ENCODE measurements around the gene NLGN1. TPM values are rescaled to one million over a fixed set of nuclear protein-coding genes. Genes with fewer than 3 reads are reported as not detected.

Gene NLGN1
- total RNA-seq, 2 donors from 2014 or later: 0.36 to 11.7 TPM

DNA sequence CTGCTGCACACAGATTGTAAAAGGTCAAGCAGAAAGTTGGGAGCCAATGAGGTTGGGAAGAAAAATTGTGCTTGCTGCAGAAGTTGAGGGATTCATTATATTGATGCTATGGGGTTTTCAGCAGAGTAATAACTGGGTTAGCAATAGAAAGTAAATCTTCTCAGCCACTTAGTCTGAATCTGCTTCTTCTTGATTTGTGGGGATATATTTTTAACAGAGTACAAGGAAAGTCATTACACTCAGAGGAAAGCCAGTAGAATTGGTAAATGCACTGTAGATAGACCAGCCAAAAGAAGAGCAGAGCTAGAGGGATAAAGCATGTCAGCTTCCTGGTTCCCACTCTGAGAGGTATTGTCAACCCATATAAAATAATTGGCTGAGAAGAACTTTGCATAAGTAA is 663.6 kb downstream of the NLGN1 start:
- Histone ChIP-seq H3K4me3 (no peak overlapping the region), H3K27ac (no peak overlapping the region), H3K4me1 (replicated peaks) (no peaks in the 10 kb centered on the region), H3K36me3 (no peaks in the 10 kb centered on the region), H3K9me3 (no peaks in the 10 kb centered on the region), H3K27me3 (replicated peaks; ENCODE audit: insufficient read depth) (no peaks in the 10 kb centered on the region)
- intact Hi-C loops (cut with DNase I): no loop called here
- TF ChIP-seq CTCF (IDR thresholded peaks at IDR 0.05) (no peak), POLR2A (IDR thresholded peaks at IDR 0.05) (no peak), POLR2AphosphoS5 (IDR thresholded peaks at IDR 0.05) (no peak)
- DNase-seq (ENCODE audit: low spot score): no peak

DNA sequence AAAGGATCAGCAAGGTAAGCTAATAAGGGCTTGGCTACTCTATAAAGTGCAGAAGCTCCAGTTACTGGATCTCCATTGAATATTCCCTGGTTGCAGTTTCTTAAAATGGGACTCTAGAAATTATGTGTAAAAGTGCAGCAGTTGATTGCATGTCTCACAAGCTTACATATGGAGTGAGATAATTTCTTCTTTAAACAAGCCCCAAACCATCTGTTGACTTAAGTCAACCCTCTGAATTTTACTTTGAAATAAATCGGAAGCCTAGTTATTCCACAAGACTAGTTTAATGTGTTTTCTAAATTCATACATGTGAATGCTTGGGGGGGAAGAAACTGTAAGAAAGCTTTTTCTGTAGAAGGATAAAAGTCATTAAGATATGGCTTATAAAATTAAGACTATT is 664.2 kb downstream of the NLGN1 start:
- WGBS: 91% methylated on average over 1 of the region's 1 CpG
- Histone ChIP-seq H3K27me3 (replicated peaks; ENCODE audit: insufficient read depth) (no peaks in the 10 kb centered on the region), H3K9me3 (no peaks in the 10 kb centered on the region), H3K27ac (no peak overlapping the region), H3K36me3 (no peaks in the 10 kb centered on the region), H3K4me1 (replicated peaks) (no peaks in the 10 kb centered on the region), H3K4me3 (no peak overlapping the region)
- intact Hi-C loops (cut with DNase I): no loop called here
- no peak for DNase-seq (ENCODE audit: low spot score)
- TF ChIP-seq POLR2A (IDR thresholded peaks at IDR 0.05) (no peak), POLR2AphosphoS5 (IDR thresholded peaks at IDR 0.05) (no peak), CTCF (IDR thresholded peaks at IDR 0.05) (no peak)

GRCh38 chr3:174062923-174063322 is 665.4 kb downstream of the NLGN1 start:
- TF ChIP-seq CTCF (IDR thresholded peaks at IDR 0.05) (no peak), POLR2A (IDR thresholded peaks at IDR 0.05) (no peak), POLR2AphosphoS5 (IDR thresholded peaks at IDR 0.05) (no peak)
- intact Hi-C loops (cut with DNase I): no loop called here
- no peak for DNase-seq (ENCODE audit: low spot score)
- WGBS: 90% methylated on average over 1 of the region's 1 CpG
- Histone ChIP-seq H3K4me3 (no peak overlapping the region), H3K27ac (no peak overlapping the region), H3K9me3 (no peaks in the 10 kb centered on the region), H3K27me3 (replicated peaks; ENCODE audit: insufficient read depth) (no peaks in the 10 kb centered on the region), H3K36me3 (no peaks in the 10 kb centered on the region), H3K4me1 (replicated peaks) (no peaks in the 10 kb centered on the region)

DNA sequence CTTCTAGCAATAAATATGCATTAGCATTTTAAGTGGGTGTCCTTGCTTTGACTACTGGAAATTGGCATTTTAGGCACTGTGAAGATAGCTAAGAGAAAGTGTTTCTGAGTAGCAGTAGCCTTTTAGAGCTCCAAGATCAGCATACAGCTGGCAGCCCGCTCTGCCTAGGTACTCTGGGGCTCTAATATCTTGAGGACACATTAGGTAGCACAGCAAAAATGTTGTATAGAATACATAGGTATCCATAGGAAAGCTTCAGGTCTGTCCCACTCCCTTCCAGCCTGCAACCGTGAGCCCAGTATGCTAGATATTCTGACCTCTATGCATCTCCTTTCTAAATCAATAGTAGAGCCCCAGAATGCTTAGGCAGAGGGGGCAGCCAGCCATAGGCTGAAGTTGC is 670.5 kb downstream of the NLGN1 start:
- Histone ChIP-seq H3K4me3 (no peak overlapping the region), H3K4me1 (replicated peaks) (no peaks in the 10 kb centered on the region), H3K36me3 (no peaks in the 10 kb centered on the region), H3K9me3 (no peaks in the 10 kb centered on the region), H3K27ac (no peak overlapping the region), H3K27me3 (replicated peaks; ENCODE audit: insufficient read depth) (no peaks in the 10 kb centered on the region)
- intact Hi-C loops (cut with DNase I): no loop called here
- DNase-seq (ENCODE audit: low spot score): no peak
- TF ChIP-seq CTCF (IDR thresholded peaks at IDR 0.05) (no peak), POLR2AphosphoS5 (IDR thresholded peaks at IDR 0.05) (no peak), POLR2A (IDR thresholded peaks at IDR 0.05) (no peak)
- 95% methylated on average over 2 of the region's 2 CpGs for WGBS

- H3K4me3 ChIP-seq: no peak overlapping the region
- no peak for DNase-seq (ENCODE audit: low spot score)
- H3K4me1 ChIP-seq (replicated peaks): no peaks in the 10 kb centered on the region
- intact Hi-C loops (cut with DNase I): no loop called here
- WGBS: 30% methylated on average over 1 of the region's 1 CpG
- TF ChIP-seq POLR2A (IDR thresholded peaks at IDR 0.05): no peak
- no peak for TF ChIP-seq POLR2AphosphoS5 (IDR thresholded peaks at IDR 0.05)
- TF ChIP-seq CTCF (IDR thresholded peaks at IDR 0.05): no peak
- H3K27ac ChIP-seq: no peak overlapping the region
- H3K27me3 ChIP-seq (replicated peaks; ENCODE audit: insufficient read depth): no peaks in the 10 kb centered on the region
- H3K9me3 ChIP-seq: no peaks in the 10 kb centered on the region
- H3K36me3 ChIP-seq: no peaks in the 10 kb centered on the region
Observed at GRCh38 chr3:174072675-174073074, 675.1 kb downstream of the NLGN1 start.
